Lower lobe of right lung (tissue), 2 donors: Measurements from ENCODE around the gene AFAP1L1. TPM values are rescaled to one million over a fixed set of nuclear protein-coding genes. Genes with fewer than 3 reads are reported as not detected.

Experiments used
- ATAC-seq, 2 donors: fragments of 200-7000 bp; cut with Tn5 transposase; one replicate each; pipeline ENCODE4 v1.9.1; 2020 to 2022; ENCODE audit warnings: mild to moderate bottlenecking in 2 of 2, moderate library complexity in 2 of 2
- DNase-seq: peaks from one replicate; pipeline ENCODE4 v3.0.0-alpha.2; 2020
- H3K27ac ChIP-seq: fragments of 200-600 bp; one replicate; pipeline ENCODE4 v1.8.0; 2022
- H3K27me3 ChIP-seq: fragments of 200-600 bp; one replicate; pipeline ENCODE4 v1.8.0; 2022; ENCODE audit warnings: low read depth
- H3K36me3 ChIP-seq: fragments of 200-600 bp; one replicate; pipeline ENCODE4 v1.8.0; 2022; ENCODE audit warnings: mild to moderate bottlenecking
- H3K4me1 ChIP-seq: fragments of 200-600 bp; one replicate; pipeline ENCODE4 v1.8.0; 2022
- H3K4me3 ChIP-seq: fragments of 200-600 bp; one replicate; pipeline ENCODE4 v1.8.0; 2022; ENCODE audit warnings: mild to moderate bottlenecking
- H3K9me3 ChIP-seq: fragments of 200-600 bp; one replicate; pipeline ENCODE4 v1.8.0; 2022
- CTCF ChIP-seq: fragments of 200-600 bp; IDR thresholded peaks from one replicate; pipeline ENCODE4 v1.8.0; 2022; ENCODE audit warnings: antibody characterized with exemption, mild to moderate bottlenecking
- intact Hi-C: fragments of 100-400 bp; cut with DNase I; formaldehyde crosslinking; loops from one replicate; pipeline ENCODE4 v1.11.0; 2022
- total RNA-seq: library from RNA; stranded (reverse); fragmentation: NEBNext Ultra II Directional; extraction: Animal tissue kit (Norgen Biotek cat#: 25700); gene quantifications from one replicate; pipeline ENCODE4 v1.2.1, GENCODE V29; 2021
- donor health status: DM: no; HTN: yes; CAD: no; lungs with severe emphysema.

The AFAP1L1 gene
- total RNA-seq, 1 donor from 2014 or later: 26.6 TPM

GRCh38 chr5:149309354-149309753 lies 37.7 kb downstream of the AFAP1L1 start:
- Histone ChIP-seq H3K4me1 (peaks cover 6% of the 10 kb centered on the region), H3K27ac (peak overlapping the region; percentile 31), H3K36me3 (peaks cover 5% of the 10 kb centered on the region), H3K4me3 (no peak overlapping the region), H3K27me3 (no peaks in the 10 kb centered on the region), H3K9me3 (no peaks in the 10 kb centered on the region)
- ATAC-seq (no peak), DNase-seq (no peak)
- intact Hi-C loops: no loop called here
- no peak for TF ChIP-seq CTCF

- H3K9me3 ChIP-seq: no peaks in the 10 kb centered on the region
- H3K4me1 ChIP-seq: peaks cover 4% of the 10 kb centered on the region
- H3K27me3 ChIP-seq: no peaks in the 10 kb centered on the region
- TF ChIP-seq CTCF: no peak
- H3K27ac ChIP-seq: no peak overlapping the region
- ATAC-seq: no peak
- H3K4me3 ChIP-seq: no peak overlapping the region
- no peak for DNase-seq
- intact Hi-C loops: loop anchor here (10.0 kb wide), 1 partner anchor 54 kb away; no protein-coding TSS in a partner anchor
- H3K36me3 ChIP-seq: peaks cover 5% of the 10 kb centered on the region
Measured at GRCh38 chr5:149310488-149310887, 38.8 kb downstream of the AFAP1L1 start.

GRCh38 chr5:149310947-149311658 lies 39.4 kb downstream of the AFAP1L1 start:
- Histone ChIP-seq H3K4me1 (peaks cover 4% of the 10 kb centered on the region), H3K27ac (peak overlapping the region; percentile 4), H3K36me3 (peaks cover 5% of the 10 kb centered on the region), H3K27me3 (no peaks in the 10 kb centered on the region), H3K4me3 (no peak overlapping the region), H3K9me3 (no peaks in the 10 kb centered on the region)
- TF ChIP-seq CTCF: no peak
- DNase-seq: no peak
- intact Hi-C loops: loop anchor here (10.0 kb wide), 1 partner anchor 54 kb away; no protein-coding TSS in a partner anchor
- ATAC-seq: no peak

- peaks cover 4% of the 10 kb centered on the region for H3K4me1 ChIP-seq
- ATAC-seq (no peak), DNase-seq (no peak)
- H3K4me3 ChIP-seq: no peak overlapping the region
- no peaks in the 10 kb centered on the region for H3K27me3 ChIP-seq
- H3K9me3 ChIP-seq: no peaks in the 10 kb centered on the region
- H3K27ac ChIP-seq: no peak overlapping the region
- peaks cover 5% of the 10 kb centered on the region for H3K36me3 ChIP-seq
- no peak for TF ChIP-seq CTCF
- intact Hi-C loops: loop anchor here (10.0 kb wide), 1 partner anchor 52 kb away; no protein-coding TSS in a partner anchor
Measured at GRCh38 chr5:149313151-149313841, 41.6 kb downstream of the AFAP1L1 start.

GRCh38 chr5:149314571-149315111 lies 43.0 kb downstream of the AFAP1L1 start:
- DNase-seq: no peak
- no peaks in the 10 kb centered on the region for H3K27me3 ChIP-seq
- no peak overlapping the region for H3K27ac ChIP-seq
- H3K4me1 ChIP-seq: no peaks in the 10 kb centered on the region
- H3K9me3 ChIP-seq: no peaks in the 10 kb centered on the region
- no peak overlapping the region for H3K4me3 ChIP-seq
- TF ChIP-seq CTCF: no peak
- intact Hi-C loops: loop anchor here (10.0 kb wide), 1 partner anchor 50 kb away; no protein-coding TSS in a partner anchor
- ATAC-seq: no peak
- H3K36me3 ChIP-seq: peaks cover 5% of the 10 kb centered on the region
